ENCODE measurements around the gene VCAM1.

- no peak for TF ChIP-seq SPI1 (IDR thresholded peaks at IDR 0.05; ENCODE audit: low read depth, low read length)
- no peak for TF ChIP-seq POLR2A (IDR thresholded peaks at IDR 0.05; ENCODE audit: low read depth, low read length)
- TF ChIP-seq POLR2AphosphoS5 (IDR thresholded peaks at IDR 0.05; ENCODE audit: low read depth, low read length), result no peak
Observed at GRCh38 chr1:100720101-100720500, 559 bp downstream of the VCAM1 start.

All from GM12891 (cell line).